Effector memory CD4-positive, alpha-beta T cell (primary cell): ENCODE measurements around the gene PRKCZ.
"Not testable (repeated sequence)": the region's sequence is repeated elsewhere in the genome, so short reads cannot be mapped to it uniquely, and the experiment has no call there.

Experiments
- DNase-seq, 3 donors: peaks; one replicate each; pipeline ENCODE4 v3.0.0-alpha.2; 2020
- H3K27ac ChIP-seq: 2 replicates; pipeline ENCODE4 v1.7.0; 2013; ENCODE audit warnings: mild to moderate bottlenecking, low read length, moderate library complexity; ENCODE audit not compliant: insufficient read depth, poor library complexity, severe bottlenecking
- H3K27me3 ChIP-seq: replicated peaks from 2 replicates; pipeline ENCODE4 v1.7.0; 2013; ENCODE audit warnings: mild to moderate bottlenecking, low read length; ENCODE audit not compliant: insufficient read depth, control insufficient read depth, poor library complexity, severe bottlenecking
- H3K36me3 ChIP-seq: 2 replicates; pipeline ENCODE4 v1.7.0; 2013; ENCODE audit warnings: mild to moderate bottlenecking, low read length, moderate library complexity; ENCODE audit not compliant: control insufficient read depth, insufficient read depth
- H3K4me1 ChIP-seq: 2 replicates; pipeline ENCODE4 v1.7.0; 2013; ENCODE audit warnings: low read length, mild to moderate bottlenecking; ENCODE audit not compliant: control insufficient read depth, insufficient read depth, poor library complexity, severe bottlenecking
- H3K4me3 ChIP-seq: 2 replicates; pipeline ENCODE4 v1.7.0; 2013; ENCODE audit warnings: low read length, low read depth, mild to moderate bottlenecking; ENCODE audit not compliant: insufficient read depth, poor library complexity, severe bottlenecking
- H3K9me3 ChIP-seq: 2 replicates; pipeline ENCODE4 v1.7.0; 2013; ENCODE audit warnings: mild to moderate bottlenecking, low read length, moderate library complexity; ENCODE audit not compliant: control insufficient read depth

PRKCZ gene

GRCh38 chr1:2133879-2134215 lies 83.6 kb downstream of the PRKCZ start:
- Histone ChIP-seq H3K4me1 (peaks cover 16% of the 10 kb centered on the region), H3K4me3 (peak overlapping the region; percentile 27)

GRCh38 chr1:2134266-2134620 lies 84.0 kb downstream of the PRKCZ start:
- Histone ChIP-seq H3K4me3 (no peak overlapping the region), H3K9me3 (no peaks in the 10 kb centered on the region), H3K36me3 (no peaks in the 10 kb centered on the region), H3K4me1 (peaks cover 16% of the 10 kb centered on the region), H3K27me3 (no peaks in the 10 kb centered on the region), H3K27ac (peak overlapping the region; percentile 77)
- DNase-seq, result no peak

More at GRCh38 chr1:2133879-2134215, 83.6 kb downstream of the PRKCZ start:
- H3K9me3 ChIP-seq, result no peaks in the 10 kb centered on the region
- no peaks in the 10 kb centered on the region for H3K27me3 ChIP-seq
- peak overlapping the region; percentile 77 for H3K27ac ChIP-seq
- no peak for DNase-seq
- H3K36me3 ChIP-seq, result no peaks in the 10 kb centered on the region

- Histone ChIP-seq H3K4me1 (peaks cover 16% of the 10 kb centered on the region), H3K4me3 (no peak overlapping the region), H3K27ac (no peak overlapping the region), H3K36me3 (no peaks in the 10 kb centered on the region), H3K9me3 (no peaks in the 10 kb centered on the region), H3K27me3 (no peaks in the 10 kb centered on the region)
- no peak for DNase-seq
Observed at GRCh38 chr1:2134621-2135307, 84.6 kb downstream of the PRKCZ start.

- Histone ChIP-seq H3K4me1 (peaks cover 16% of the 10 kb centered on the region), H3K36me3 (no peaks in the 10 kb centered on the region), H3K4me3 (no peak overlapping the region), H3K9me3 (no peaks in the 10 kb centered on the region), H3K27me3 (no peaks in the 10 kb centered on the region), H3K27ac (no peak overlapping the region)
- DNase-seq, result no peak
Observed at GRCh38 chr1:2135441-2135841, 85.2 kb downstream of the PRKCZ start.

- no peaks in the 10 kb centered on the region for H3K9me3 ChIP-seq
- H3K27ac ChIP-seq, result no peak overlapping the region
- DNase-seq, result no peak
- H3K36me3 ChIP-seq, result no peaks in the 10 kb centered on the region
- no peaks in the 10 kb centered on the region for H3K27me3 ChIP-seq
- peaks cover 16% of the 10 kb centered on the region for H3K4me1 ChIP-seq
- H3K4me3 ChIP-seq, result no peak overlapping the region
Observed at GRCh38 chr1:2135941-2136340, 85.7 kb downstream of the PRKCZ start.

- Histone ChIP-seq H3K4me3 (no peak overlapping the region), H3K27ac (no peak overlapping the region), H3K9me3 (no peaks in the 10 kb centered on the region), H3K27me3 (no peaks in the 10 kb centered on the region), H3K36me3 (no peaks in the 10 kb centered on the region), H3K4me1 (peaks cover 16% of the 10 kb centered on the region)
- DNase-seq, result no peak
Observed at GRCh38 chr1:2136386-2137235, 86.4 kb downstream of the PRKCZ start.

GRCh38 chr1:2137257-2138121 lies 87.3 kb downstream of the PRKCZ start:
- Histone ChIP-seq H3K4me3 (no peak overlapping the region), H3K4me1 (peaks cover 10% of the 10 kb centered on the region), H3K9me3 (no peaks in the 10 kb centered on the region), H3K36me3 (no peaks in the 10 kb centered on the region), H3K27ac (no peak overlapping the region), H3K27me3 (no peaks in the 10 kb centered on the region)
- no peak for DNase-seq

- not testable (repeated sequence) for H3K27ac ChIP-seq, H3K27me3 ChIP-seq, H3K9me3 ChIP-seq, H3K36me3 ChIP-seq, H3K4me3 ChIP-seq, DNase-seq, H3K4me1 ChIP-seq
Observed at GRCh38 chr1:2139156-2139555, 88.9 kb downstream of the PRKCZ start.

- H3K9me3 ChIP-seq, result no peaks in the 10 kb centered on the region
- H3K27me3 ChIP-seq, result no peaks in the 10 kb centered on the region
- H3K27ac ChIP-seq, result no peak overlapping the region
- no peaks in the 10 kb centered on the region for H3K36me3 ChIP-seq
- DNase-seq, result no peak
- H3K4me1 ChIP-seq, result peaks cover 2% of the 10 kb centered on the region
- no peak overlapping the region for H3K4me3 ChIP-seq
Observed at GRCh38 chr1:2141025-2141424, 90.8 kb downstream of the PRKCZ start.
